Measurements from ENCODE around the gene ELF1.
"Not testable (repeated sequence)": the region's sequence is repeated elsewhere in the genome, so short reads cannot be mapped to it uniquely, and the experiment has no call there.

Gene ELF1

DNA sequence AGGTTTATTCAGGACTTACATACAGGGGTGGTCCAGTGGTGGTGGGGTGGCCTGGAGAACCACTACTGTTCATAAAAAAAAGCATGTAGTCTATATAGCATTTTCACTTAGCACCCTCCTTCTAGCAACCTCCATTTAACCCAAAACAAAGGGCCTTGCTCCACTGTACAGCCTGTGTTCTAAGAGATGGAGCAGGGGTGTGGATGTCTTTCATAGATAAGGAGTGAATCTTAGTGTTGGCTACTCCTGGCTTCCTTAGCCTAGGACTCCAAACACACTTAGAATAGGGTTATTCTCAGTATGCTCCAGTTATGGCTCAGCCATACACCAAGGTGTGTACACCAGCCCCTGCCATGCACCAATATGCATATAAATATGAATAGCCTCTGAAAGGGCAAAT lies 95.2 kb downstream of the ELF1 start:
- TF ChIP-seq SPI1 (IDR thresholded peaks at IDR 0.05; ENCODE audit: borderline replicate concordance, low read depth) (no peak), GABPA (IDR thresholded peaks at IDR 0.05; ENCODE audit: low read depth) (no peak), POLR2AphosphoS5 (IDR thresholded peaks at IDR 0.05; ENCODE audit: low read depth) (no peak)
- TF ChIP-seq, protein P1, sequence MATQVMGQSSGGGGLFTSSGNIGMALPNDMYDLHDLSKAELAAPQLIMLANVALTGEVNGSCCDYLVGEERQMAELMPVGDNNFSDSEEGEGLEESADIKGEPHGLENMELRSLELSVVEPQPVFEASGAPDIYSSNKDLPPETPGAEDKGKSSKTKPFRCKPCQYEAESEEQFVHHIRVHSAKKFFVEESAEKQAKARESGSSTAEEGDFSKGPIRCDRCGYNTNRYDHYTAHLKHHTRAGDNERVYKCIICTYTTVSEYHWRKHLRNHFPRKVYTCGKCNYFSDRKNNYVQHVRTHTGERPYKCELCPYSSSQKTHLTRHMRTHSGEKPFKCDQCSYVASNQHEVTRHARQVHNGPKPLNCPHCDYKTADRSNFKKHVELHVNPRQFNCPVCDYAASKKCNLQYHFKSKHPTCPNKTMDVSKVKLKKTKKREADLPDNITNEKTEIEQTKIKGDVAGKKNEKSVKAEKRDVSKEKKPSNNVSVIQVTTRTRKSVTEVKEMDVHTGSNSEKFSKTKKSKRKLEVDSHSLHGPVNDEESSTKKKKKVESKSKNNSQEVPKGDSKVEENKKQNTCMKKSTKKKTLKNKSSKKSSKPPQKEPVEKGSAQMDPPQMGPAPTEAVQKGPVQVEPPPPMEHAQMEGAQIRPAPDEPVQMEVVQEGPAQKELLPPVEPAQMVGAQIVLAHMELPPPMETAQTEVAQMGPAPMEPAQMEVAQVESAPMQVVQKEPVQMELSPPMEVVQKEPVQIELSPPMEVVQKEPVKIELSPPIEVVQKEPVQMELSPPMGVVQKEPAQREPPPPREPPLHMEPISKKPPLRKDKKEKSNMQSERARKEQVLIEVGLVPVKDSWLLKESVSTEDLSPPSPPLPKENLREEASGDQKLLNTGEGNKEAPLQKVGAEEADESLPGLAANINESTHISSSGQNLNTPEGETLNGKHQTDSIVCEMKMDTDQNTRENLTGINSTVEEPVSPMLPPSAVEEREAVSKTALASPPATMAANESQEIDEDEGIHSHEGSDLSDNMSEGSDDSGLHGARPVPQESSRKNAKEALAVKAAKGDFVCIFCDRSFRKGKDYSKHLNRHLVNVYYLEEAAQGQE (IDR thresholded peaks at IDR 0.05; ENCODE audit: insufficient replicate concordance, low read depth): no peak
- TF ChIP-seq, protein P2, sequence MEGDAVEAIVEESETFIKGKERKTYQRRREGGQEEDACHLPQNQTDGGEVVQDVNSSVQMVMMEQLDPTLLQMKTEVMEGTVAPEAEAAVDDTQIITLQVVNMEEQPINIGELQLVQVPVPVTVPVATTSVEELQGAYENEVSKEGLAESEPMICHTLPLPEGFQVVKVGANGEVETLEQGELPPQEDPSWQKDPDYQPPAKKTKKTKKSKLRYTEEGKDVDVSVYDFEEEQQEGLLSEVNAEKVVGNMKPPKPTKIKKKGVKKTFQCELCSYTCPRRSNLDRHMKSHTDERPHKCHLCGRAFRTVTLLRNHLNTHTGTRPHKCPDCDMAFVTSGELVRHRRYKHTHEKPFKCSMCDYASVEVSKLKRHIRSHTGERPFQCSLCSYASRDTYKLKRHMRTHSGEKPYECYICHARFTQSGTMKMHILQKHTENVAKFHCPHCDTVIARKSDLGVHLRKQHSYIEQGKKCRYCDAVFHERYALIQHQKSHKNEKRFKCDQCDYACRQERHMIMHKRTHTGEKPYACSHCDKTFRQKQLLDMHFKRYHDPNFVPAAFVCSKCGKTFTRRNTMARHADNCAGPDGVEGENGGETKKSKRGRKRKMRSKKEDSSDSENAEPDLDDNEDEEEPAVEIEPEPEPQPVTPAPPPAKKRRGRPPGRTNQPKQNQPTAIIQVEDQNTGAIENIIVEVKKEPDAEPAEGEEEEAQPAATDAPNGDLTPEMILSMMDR (IDR thresholded peaks at IDR 0.05; ENCODE audit: insufficient read depth, low read length): no peak
- DNase-seq (ENCODE audit: low read depth in 1 of 2, low spot score in 1 of 2): no peak
- no peak overlapping the region for H3K27ac ChIP-seq (replicated peaks)
- no peak overlapping the region for H3K4me3 ChIP-seq (replicated peaks; ENCODE audit: insufficient read depth, low read length)
- H3K27me3 ChIP-seq (ENCODE audit: insufficient read depth, poor library complexity, severe bottlenecking): no peaks in the 10 kb centered on the region

DNA sequence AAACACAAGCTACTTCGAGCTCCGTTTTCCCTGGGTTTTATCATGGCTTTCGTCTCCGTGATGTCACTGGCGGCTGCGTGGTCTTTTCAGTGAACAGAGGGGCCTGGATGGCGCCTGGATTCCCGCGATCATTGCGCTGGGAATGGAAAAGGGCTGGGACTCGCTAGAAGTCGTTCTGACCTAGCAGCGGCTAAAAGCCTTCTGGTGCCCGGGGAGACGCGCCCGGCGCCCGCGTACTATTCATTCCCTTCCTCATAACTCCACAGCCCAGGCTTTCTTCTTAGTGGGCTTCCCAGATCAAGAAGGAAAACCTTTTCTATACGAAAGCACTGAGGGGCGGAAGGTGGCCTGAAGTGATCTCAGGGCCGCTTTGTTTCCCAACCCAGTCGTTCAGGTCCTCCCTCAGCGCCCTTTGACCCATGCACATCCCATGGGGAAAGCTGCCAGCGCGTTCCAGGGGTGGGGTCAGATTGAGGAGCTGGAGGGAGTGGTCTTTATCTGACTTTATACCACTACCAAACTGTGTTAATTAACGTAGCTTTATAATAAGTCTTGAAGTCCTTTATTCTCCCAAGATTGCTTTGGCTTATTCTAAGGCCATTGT lies 96.6 kb downstream of the ELF1 start:
- Histone ChIP-seq H3K4me3 (replicated peaks; ENCODE audit: insufficient read depth, low read length) (no peak overlapping the region), H3K27me3 (ENCODE audit: insufficient read depth, poor library complexity, severe bottlenecking) (no peaks in the 10 kb centered on the region), H3K27ac (replicated peaks) (no peak overlapping the region)
- DNase-seq (ENCODE audit: low read depth in 1 of 2, low spot score in 1 of 2): no peak
- TF ChIP-seq GABPA (IDR thresholded peaks at IDR 0.05; ENCODE audit: low read depth) (no peak), SPI1 (IDR thresholded peaks at IDR 0.05; ENCODE audit: borderline replicate concordance, low read depth) (no peak), POLR2AphosphoS5 (IDR thresholded peaks at IDR 0.05; ENCODE audit: low read depth) (no peak)
- TF ChIP-seq, protein P1 (IDR thresholded peaks at IDR 0.05; ENCODE audit: insufficient replicate concordance, low read depth): no peak
- TF ChIP-seq, protein P2 (IDR thresholded peaks at IDR 0.05; ENCODE audit: insufficient read depth, low read length): no peak

DNA sequence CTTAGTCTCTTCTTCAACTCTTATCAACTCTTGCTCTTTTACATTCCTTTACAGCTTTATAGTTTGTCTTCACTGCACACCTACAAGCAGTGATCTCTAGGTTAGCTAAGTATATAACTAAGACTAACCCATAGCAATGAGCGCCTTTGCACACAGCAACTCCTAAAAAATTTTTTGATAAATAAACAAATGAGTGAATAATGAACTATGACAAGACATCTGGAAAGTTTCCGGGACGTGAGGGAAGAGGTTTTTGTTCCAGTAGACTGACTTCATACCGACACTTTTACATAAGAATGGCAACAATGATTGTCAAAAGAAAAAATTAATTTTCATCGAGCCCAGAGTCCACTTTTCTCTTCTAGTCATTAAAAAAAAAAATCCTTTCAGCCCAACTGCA lies 98.3 kb downstream of the ELF1 start:
- peak overlapping the region; percentile 62 for H3K4me3 ChIP-seq (replicated peaks; ENCODE audit: insufficient read depth, low read length)
- peak overlapping the region; percentile 75 for H3K27ac ChIP-seq (replicated peaks)
- H3K27me3 ChIP-seq (ENCODE audit: insufficient read depth, poor library complexity, severe bottlenecking): no peaks in the 10 kb centered on the region
- no peak for DNase-seq (ENCODE audit: low read depth in 1 of 2, low spot score in 1 of 2)
- TF ChIP-seq, protein P1 (IDR thresholded peaks at IDR 0.05; ENCODE audit: insufficient replicate concordance, low read depth): no peak
- TF ChIP-seq, protein P2 (IDR thresholded peaks at IDR 0.05; ENCODE audit: insufficient read depth, low read length): no peak
- no peak for TF ChIP-seq SPI1 (IDR thresholded peaks at IDR 0.05; ENCODE audit: borderline replicate concordance, low read depth)
- TF ChIP-seq POLR2AphosphoS5 (IDR thresholded peaks at IDR 0.05; ENCODE audit: low read depth): no peak
- no peak for TF ChIP-seq GABPA (IDR thresholded peaks at IDR 0.05; ENCODE audit: low read depth)

DNA sequence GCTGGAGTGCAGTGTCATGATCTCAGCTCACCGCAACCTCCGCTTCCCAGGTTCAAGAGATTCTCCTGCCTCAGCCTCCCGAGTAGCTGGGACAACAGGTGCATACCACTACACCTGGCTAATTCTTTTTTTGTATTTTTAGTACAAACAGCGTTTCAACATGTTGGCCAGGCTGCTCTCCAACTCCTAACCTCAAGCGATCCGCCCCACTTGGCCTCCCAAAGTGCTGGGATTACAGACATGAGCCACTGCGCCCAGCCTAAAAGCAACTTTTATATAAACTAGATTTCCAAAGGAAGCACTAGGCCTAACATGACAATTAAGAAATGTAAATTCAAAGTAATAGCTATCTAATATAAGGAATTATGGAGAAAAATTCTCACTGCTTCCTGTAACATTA lies 99.2 kb downstream of the ELF1 start:
- H3K4me3 ChIP-seq (replicated peaks; ENCODE audit: insufficient read depth, low read length); H3K27ac ChIP-seq (replicated peaks); H3K27me3 ChIP-seq (ENCODE audit: insufficient read depth, poor library complexity, severe bottlenecking); DNase-seq (ENCODE audit: low read depth in 1 of 2, low spot score in 1 of 2): not testable (repeated sequence)

Data from HL-60 (cell line).